GM21528 (cell line): Measurements from ENCODE around the gene NUP210.

Source experiments
- ATAC-seq: cut with Tn5 transposase; IDR thresholded peaks from one replicate; pipeline ENCODE4 v1.9.1; 2021; ENCODE audit warnings: mild to moderate bottlenecking, moderate library complexity; ENCODE audit not compliant: unreplicated experiment, low FRiP score

Gene NUP210

DNA sequence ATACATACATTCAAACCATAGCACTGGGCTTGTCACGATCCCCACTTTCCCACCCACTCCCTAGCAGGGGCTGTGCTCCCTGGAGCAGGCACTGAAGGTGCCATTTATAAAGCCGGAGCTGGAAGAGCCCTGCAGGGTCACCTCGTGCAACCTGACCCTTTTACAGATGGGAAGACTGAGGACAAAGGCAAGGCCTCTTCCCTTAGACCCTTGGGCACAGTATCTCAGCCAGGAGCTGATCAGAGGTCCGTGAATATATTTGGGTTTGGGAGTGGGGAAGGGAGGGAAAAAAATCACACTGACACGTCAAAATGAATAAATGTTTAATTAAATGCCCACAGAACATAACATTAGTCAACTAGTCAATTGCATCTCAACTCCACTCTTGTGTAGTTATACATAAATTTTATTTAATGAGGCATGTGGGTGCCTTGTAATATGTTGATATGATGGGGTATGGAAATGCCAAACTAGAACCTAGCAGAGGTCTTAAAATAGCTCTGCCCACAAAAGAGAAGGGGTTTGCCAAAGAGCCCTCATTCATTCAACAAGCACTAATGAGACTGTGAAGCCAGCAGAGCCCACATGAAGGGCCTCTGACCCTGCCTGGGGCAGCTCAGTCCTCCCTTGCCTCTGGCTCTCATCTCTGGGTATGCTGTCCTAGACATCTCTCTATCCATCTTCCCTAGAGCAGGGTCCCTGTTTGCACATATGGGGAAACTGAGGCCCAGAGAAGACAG, 119.4 kb downstream of the NUP210 start:
- ATAC-seq = no peak

DNA sequence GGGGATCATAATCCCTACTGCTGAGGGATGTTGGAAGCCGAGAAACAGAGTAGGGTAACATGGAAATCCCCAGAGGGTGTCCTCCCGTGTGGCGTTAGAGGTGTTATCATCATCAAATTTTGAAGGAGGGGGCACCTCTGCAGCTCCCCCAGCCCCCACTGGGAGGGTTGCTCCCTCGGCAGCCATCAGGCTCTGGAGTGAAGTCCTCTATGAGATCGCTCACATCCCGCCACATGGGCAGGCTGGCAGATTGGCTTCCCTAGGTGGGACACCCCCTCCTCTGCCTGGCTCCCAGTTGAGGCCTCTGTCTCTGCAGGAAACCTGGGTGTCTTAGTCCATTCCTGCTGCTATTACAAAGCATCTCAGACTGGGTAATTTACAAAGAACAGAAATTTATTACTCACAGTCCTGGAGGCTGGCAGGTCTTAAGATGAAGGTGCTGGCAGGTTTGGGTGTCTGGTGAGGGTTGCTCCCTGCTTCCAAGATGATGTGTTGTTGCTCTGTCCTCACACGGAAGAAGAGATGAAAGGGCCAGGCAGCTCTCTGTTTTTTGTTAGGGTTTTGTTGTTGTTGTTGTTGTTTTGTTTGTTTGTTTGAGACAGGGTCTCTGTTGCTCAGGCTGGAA, 120.5 kb downstream of the NUP210 start:
- no peak for ATAC-seq

DNA sequence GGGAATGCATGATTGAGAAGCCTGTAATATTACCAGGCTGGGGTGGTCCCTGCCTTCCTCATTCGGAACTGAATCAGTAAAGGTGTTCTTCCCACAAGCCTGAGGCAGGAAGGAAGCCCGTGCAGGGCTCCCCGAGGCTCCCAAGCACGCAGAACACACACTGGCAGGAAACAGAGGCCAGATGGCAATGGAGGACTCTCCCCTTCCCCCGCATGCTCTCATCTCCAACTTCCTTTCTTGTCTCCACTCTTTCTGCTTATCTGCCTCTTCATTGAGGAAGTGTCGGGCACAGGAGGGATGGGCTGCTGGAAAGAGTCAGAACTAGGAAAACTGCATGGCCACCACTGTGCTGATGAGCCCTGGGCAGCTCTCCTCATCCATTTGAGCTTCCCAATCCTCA, 123.5 kb downstream of the NUP210 start:
- ATAC-seq = no peak

DNA sequence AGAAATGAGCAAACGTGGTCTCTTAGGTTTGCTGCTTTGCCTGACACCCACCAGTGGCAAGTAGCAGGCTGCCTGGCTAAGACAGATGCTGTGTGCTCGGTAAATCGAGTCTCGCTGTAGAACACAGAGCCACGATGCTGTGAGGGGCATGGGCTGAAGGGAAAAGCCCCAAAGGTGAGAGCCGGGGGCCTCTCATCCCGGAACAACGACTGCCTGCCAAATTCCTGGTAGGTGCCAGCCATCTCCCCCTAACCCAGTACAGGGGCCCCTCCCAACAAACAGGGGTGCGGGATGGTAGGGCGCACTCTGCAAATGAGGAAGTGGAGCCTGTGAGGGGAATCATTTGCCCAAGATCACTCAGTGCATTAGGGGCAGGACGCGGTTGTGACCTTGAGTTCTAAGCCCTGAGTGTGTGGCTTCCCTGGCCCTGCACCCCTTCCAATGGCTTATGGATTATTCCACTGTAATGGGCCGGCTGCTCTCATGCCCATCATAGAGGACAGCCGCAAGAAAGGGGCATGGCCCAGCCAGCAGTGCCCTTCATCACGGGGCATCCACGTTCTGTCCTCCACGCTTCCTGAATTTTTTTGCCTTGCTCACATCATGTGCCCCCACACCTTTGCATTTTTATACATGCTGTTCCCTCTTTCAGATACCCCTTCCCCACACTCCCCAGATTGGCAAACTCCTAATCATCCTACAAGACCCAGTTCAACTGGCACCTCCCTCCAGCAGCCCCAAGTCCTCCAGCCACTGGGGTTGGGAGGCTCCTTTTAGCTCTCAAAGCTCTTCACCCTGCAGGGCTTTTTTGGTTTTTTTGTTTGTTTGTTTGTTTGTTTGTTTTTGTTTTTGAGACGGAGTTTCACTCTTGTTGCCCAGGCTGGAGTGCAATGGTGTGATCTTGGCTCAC, 125.4 kb downstream of the NUP210 start:
- ATAC-seq = no peak

DNA sequence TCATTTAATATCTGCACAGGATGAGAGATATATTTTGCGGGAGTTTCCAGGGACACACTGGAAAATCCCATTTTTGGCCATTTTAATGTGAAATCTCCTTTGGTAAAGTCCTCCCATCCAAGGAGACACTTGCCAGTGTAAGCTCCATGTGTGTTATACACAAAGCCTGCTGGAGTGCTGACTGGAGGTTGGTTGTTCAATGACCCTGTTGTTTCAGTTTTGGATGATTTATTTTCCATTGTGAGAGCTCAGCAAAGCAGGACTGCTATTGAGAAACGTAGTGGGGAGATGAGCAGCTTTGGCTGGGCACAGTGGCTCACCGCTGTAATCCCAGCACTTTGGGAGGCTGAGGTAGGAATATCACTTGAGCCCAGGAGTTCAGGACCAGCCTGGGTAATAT, 127.7 kb downstream of the NUP210 start:
- ATAC-seq = no peak

DNA sequence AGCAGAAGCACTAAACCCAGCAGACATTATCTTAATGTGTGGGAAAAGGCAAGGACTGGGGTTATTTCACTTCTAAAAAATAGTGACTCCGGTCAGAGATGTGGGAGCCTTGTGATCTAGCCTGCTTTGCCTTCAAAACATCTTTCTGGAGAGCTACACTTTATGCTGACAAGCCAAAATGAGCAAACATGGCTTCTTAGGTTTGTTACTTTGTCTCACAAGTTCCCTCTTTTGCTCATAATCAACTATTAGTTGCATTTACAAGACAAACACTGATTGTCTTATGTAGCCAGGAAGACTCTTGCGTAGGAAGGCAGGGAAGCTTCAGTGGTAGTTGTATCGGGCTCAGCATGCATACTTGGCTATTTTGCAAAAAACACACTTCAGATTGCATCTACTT, 129.2 kb downstream of the NUP210 start:
- ATAC-seq = no peak

DNA sequence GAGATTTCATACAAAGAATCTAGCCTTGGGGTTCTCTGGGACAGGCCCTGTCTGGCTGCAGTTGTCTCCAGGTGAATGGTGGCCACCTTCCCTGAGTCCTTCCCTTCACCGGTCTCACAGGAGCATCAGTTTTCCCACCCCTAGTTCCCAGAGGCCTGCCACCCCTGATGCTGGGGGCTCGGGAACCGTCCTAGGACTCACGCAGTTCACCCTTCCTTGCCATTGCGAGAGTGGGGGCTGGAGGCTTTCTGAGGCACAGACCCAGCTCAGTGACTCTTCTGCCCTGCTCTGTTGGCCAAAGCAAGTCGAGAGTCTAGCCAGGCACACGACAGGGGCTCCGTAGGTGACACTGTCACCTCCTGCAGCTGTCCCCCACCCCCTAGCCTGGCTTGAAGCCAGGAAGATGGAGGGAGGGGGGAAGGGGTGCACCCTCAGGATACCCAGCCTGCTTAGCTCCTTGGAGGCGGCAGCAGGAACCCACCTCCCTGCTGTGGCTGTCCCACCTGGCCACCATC, 130.3 kb downstream of the NUP210 start:
- no peak for ATAC-seq

DNA sequence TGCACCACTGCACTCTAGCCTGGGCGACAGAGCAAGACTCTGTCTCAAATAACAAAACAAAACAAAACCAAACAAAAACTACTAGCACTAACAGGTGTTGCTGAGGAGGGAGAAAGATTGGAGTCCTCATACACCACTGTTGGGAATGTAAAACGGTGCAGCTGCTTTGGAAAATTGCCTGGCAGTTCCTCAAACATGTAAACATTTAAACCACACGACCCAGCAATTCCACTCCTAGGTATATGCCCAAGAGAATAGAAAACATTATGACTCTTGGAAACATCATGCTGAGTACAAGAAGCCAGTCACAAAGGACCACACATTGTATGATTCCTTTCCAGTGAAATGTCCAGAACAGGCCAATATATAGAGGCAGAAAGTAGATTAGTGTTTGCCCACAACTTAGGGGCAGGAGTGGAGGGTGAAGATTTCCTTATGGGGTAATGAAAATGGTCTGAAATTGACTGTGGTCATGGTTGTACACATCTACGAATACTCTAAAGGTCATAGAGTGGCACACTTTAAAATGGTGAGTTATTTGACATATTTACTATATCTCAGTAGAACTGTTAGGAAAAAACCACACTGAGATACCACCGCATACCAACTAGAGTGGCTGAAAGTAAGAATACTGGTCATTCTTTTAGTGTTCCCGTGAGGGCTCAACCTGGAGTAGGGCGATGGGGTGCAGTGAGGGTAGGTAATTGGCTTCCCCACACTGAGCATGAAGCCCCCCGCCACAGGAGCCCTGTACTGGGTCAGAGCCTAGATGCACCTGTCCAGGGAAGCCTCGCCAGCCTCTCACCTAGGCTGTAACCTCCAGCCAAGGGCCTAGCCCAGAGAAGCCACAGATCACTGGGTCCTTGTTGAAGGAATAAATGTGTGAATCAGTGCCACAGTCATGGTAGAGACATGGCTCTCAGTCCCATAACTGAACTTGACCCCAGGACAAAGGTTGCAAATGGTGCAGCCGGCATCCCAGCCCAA, 131.1 kb downstream of the NUP210 start:
- no peak for ATAC-seq

DNA sequence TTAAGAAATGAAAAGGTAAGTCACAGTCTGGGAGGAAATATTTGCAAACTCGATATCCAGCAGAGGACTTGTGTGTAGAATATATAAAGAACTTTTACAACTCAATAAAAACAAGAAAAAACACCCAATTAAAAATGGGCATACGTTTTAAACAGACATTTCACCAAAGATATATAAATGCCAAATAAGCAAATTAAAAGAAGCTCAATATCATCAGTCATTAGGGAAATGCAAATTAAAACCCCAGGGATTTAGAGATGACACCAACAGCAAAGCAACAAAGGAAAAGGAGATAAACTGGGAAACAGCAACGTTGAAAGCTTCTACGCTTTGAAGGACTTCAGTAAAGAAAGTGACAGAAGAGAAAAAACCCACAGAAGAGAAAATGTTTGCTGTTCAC, 132.3 kb downstream of the NUP210 start:
- ATAC-seq = no peak

DNA sequence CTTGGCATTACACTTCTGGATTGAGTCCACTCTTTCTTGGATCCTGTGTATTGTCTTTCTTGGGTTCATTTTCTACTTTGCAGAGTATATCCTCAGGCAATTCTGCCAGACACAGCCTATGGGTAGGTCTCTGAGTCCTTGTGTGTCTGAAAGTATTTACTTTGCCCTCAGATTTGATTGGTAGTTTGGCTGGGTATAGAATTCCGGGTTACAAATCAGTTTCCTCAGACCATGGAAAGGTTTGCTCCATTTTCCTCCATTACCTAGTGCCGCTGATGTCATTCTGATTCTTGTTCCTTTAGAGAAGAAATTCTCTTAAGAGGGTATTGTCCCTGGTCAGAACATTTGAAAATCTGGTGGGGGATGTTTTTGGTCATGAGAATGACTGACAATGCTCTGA, 133.2 kb downstream of the NUP210 start:
- no peak for ATAC-seq

DNA sequence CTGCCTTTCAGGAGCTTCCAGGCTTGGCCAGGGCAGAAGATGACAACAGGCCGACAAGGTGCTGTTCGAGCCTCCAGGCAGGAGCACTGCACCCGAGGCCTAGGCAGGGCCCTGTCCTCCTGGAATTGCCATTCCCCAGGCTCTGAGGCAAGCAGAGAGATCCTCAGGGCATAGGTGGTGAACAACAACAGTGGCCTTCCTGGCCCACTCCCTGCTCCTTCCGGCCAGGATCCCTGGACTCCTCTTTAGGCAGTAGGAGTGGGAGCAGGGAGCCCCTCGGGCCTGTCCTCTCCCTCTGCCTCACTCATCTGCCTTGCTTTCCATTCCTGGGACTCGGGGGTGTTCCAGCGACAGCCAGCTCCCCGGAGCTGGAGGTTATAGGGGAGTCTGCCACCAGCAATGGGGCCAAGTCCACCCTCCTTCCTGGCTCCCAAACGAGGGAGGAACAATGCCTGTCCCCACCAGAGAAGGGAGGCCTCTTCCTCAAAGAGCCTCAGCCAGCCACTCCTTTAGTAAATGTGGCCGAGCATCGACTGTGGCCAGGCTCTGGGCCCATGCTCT, 135.0 kb downstream of the NUP210 start:
- ATAC-seq = no peak

DNA sequence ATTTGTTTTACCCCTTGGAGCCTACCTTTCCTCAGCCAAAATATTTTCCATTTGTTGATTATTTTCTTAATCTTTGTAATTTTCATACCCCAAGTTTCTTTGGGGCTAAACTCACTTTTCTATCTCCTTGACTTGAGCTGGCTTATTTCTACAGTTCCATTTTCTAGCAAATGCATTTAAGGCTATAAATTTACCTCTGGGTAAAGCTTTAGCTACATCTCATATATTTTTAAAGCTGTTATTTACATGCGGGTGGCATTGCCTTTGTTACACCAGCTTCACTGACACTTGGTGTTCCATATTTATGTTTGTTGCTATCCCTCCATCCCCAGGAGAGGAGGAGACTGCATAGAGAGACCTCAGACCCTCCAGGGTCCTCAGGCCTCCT, 136.3 kb downstream of the NUP210 start:
- no peak for ATAC-seq

DNA sequence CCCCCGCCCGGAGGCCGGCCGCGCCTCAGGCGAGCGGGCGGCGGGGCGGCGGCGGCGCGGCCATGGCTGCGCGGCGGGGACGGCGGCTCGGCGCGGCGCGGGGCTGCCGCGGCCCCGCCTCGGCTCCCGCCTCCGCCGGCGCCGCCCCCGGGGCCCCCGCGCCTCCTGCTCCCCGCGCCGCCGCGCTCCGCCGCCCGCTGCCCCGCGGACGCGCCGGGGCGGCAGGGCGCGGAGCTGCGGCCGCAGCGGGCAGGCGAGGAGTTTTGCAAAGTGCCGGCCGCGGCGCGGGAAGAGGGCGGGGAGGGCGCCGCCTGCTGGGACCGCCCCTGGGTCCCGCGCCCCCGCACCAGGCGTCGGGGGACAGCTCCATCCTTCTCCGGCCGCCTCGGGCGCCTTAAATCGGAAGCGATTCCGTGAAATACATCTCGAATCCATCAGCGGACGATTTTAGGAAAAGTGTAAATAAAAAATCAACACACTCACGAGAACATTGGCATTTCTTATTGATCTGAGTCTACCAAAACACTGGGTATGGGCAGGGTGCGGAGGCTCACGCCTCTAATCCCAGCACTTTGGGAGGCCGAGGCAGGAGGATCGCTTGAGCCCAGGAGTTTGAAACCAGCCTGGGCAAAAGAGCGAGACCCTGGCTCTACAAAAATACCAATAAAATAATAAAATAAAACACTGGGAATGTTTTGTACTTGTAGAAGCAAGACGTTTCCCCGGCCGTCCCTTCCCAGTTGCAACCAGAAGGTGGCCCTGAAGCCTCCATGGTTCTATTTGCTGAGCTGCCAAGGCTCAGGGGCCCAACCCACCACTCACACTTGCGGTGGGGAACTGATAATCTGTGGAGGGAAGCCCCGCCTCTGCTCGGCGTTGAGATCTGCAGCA, 136.9 kb downstream of the NUP210 start:
- no peak for ATAC-seq

DNA sequence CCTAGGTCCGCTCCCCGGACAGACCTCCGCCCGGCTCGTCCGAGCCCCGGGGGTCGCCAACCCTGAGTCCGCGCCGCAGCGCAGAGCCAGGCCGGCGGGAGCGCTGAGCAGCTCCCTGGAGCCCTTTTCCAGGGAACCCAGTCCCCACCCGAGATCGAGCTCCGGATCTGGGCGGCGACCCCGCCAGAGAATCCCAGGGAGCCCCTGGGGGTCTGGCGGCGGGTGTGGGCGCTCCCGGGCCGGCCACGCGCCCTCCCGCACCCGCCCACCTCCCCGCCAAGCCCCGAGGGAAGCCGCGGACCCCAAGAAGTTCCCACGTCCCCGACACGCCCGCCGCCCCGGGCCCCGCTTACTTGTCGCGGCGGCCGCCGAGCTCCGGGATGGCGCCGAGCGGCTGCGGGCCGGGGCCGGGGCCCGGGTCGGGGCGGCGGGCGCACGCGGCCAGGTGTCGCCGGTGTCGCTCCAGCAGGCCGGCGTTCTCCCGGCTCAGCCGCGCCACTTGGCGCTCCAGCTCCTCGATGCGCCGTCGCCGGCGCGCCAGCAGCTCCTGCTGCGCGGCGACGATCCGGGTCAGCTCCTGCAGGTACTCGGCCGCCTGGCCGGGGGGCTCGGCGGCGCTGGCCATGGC, 137.7 kb downstream of the NUP210 start:
- ATAC-seq = no peak

DNA sequence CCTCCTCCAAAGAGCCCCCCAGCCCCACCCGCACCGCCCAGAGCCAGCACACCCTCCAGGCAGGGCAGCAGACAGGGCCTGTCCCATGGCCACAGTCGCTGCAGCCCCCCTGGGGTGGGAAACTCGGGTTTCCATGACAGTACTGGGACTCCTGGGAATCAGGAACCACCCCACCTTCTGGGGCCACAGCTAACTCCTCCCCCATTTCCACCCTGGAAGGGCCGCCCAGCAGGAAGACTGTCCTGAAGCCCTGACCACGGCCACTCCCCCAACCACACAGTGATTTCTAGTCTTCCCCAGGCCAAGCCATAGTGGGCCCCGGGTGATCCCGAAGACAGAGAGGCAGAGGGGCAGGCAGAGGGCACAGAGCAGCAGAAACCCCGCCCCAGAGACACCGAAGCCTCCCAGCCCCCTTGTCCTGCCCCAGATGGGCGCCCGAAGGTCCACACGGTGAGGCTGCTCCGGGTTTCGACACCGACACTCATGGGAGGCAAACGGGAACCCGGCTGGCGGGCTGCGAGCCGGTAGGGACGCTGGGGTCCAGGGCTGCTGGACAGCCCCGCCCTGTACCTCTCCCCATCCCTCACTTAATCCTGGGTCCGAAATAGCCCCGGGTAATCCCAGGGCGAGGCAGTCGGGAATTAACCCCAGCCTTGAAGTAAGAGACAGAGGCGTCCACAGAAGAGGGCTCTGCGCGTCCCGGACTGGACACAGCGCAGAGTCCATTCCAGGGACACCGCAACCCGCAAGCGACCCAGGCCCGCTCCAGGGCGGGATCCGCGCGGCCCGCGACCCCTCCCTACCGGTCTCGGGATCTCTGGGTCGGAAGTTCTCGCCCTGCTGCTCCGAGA, 138.4 kb downstream of the NUP210 start:
- no peak for ATAC-seq

DNA sequence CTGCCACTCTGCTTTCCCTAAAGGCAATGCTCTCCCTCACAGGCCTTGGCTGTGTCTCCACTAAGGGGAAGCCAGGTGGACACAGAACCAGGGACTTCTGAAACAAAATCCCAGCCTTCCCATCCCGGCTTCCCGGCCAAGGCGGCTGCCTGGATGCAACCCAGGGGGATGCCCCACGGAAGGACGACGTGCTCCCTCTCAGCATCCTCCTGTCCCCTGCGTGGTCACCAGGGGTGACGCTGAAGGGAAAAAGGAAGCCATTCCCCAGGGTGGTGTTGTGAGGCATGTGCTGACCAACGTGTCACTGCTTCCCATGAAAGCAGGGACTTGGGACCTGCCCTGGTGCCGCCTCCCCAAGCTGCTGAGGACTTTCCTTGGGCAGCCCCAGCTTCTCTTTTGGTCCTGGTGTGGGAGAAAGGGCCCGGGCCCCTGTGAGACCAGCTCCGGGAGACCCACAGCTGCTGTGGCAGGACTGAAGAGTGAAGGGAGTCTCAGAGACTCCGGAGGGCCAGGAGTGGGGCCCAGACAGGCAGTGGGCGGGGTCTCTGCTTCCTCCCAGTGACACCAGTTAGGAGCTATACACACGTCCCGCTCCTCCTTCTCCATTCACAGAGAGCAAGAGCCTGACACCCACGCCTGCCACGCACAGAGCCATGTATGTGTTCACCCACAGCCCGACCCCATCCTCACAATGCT, 139.2 kb downstream of the NUP210 start:
- ATAC-seq = no peak
